ENCODE data around the gene CXCL9.
"Not testable (repeated sequence)": the region's sequence is repeated elsewhere in the genome, so short reads cannot be mapped to it uniquely, and the experiment has no call there.

The CXCL9 gene

DNA sequence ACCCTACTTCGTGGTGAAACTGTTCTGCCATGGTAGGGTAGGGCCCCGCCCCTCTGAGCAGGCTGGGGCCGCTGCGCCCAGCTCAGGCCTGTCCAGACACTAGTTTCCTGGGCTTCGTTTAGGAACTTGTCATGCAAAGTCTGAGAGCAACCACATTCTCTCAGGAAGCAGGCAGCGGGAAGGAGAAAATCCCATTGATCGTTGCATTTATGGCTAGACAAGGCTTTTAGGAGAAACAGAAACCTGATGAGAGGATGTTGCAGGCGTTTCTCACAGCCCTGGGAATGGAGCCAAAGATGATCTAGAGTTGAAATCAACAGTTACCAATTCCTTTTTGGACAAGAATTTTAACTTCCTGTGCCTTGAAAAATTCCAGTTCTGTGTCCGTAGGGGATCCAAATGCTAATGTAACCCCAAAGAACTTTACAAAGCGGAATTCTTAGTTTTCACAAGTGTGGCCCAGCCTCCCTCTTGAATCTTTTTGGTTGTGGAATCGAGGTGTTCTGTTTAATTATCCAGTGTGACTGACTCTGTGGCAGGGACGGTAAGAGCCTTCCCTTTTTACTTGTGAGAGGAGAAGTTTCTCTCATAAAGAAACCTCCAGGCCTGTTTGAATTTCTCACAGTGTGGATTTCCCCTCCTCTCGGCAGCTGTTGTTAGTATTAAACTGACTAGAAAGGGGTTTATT is 4.5 kb upstream of the CXCL9 start:
- DNase-seq (ENCODE audit: low spot score), result peak; percentile 43

DNA sequence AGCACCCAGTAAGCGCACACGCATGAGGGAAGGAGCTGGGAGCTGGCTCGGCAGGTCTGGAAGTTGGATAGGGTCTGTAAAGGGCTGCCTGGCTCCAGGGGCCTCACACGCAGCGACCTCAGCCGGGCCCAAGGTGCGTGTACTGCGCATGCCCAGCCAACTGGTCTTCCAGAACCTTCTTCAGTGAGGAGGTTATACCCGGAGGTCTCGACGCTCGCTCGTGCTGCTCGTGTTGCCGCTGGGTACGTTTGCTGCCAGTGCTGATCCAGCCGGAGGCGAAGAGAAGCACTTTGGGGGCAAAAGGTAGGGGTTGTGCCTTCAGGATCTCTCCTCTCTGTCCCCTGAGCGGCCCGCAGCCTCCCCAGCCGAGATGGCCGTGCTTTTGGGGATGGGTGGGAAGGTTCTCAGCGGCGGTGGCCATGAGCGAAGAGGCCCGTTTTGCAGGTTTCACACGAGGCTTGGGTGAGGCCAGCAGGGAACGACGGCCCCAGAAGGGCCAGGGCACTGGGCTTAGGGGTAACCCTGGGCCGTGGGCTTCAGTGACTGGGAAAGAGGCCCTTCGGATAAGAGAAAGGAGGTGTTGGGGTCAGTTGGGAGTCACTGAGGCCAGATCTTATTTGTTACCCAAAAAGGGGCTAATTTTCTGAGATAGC is 3.8 kb upstream of the CXCL9 start:
- DNase-seq (ENCODE audit: low spot score), result no peak

DNA sequence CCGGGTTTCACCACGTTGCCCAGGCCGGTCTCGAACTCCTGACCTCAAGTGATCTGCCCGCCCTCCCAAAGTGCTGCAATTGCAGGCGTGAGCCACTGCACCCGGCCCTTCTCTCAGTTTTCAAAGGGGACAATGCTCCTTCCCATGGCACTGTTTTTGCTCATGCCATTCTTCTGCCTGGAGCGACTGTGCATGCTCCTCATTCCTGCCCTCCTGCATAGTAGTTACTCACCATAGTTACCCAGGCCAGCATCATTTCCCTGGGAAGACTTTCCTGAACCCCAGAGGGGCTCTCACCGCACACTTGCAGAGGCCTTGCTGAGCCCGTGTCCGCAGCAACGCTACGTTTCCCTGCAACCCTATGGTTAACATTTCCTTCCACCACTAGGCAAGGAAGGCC is 3.3 kb upstream of the CXCL9 start:
- no peak for DNase-seq (ENCODE audit: low spot score)

DNA sequence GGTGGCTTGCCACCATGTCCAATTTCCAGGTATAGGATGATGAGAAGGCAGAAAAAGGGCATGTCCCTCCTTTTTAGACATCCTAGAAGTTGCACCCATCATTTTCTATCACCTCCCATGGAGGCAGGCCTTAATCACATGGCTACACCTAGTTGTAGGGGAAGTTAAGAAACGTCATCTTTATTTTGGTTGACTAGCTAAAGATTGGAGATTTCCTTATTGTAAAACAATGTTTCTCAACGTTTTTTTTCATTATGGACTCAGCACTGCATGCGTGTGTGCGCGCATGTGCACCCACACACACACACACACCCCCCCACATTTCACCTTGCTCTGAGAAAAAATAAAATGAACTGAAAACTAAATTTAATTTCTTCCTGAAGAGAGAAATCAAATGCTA is 2.0 kb upstream of the CXCL9 start:
- no peak for DNase-seq (ENCODE audit: low spot score)

DNA sequence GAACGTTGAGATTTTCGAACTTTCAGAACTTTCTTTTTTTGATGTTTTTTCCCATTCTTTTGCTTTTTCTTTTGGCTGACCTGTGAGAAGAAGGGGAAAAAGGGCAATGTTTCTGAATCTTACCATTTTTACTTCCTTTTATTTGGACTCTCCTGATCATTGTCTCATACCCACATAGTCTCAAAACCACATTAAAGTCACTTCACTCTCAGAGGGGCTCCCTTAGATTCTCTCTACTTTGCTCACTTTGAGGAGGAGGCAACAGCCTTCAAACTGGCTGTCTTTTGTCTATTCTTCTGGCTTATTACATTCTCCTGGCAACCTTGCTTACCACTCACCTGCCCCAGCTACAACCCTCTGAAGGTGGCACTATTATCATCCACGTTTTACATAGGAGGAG is 3.7 kb downstream of the CXCL9 start:
- no peak for DNase-seq (ENCODE audit: low spot score)

DNA sequence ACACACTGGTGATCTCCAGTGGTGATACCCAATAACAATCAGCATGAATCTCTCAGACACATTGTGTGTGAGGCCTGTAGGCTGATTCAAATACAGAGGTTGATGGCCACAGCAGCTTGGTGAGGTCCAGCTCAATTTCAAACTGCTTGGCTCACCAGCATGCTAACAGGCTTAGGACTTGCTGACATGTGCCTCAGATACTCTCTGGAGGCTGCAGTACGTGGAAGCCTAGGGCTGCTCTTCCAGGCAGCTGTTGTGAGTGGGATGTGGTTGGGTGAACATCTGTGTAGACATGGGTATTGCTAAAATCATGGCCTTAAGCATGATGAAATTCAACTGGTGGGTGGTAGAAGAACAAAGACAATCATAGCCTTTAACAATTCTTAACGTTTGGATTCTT is 4.3 kb downstream of the CXCL9 start:
- DNase-seq (ENCODE audit: low spot score), result no peak

DNA sequence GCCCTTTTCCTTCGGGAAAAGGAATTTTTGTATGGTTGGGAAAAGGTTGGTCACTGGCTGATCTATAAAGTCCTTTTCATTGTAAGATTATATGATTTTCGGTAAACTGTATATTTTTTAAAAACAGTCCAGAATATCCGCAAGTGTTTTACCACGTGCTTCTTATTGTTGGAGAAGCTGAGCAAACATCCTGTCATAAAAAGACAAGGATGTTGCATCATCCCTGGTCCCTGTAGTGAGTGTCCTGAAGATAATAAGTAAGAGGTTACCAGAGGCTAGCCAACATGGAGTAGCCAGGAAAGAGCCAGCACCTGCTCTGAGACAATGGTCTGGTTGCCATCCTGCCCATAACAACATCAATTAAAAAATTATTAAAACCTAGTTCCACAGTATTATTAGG is 5.1 kb downstream of the CXCL9 start:
- no peak for DNase-seq (ENCODE audit: low spot score)

DNA sequence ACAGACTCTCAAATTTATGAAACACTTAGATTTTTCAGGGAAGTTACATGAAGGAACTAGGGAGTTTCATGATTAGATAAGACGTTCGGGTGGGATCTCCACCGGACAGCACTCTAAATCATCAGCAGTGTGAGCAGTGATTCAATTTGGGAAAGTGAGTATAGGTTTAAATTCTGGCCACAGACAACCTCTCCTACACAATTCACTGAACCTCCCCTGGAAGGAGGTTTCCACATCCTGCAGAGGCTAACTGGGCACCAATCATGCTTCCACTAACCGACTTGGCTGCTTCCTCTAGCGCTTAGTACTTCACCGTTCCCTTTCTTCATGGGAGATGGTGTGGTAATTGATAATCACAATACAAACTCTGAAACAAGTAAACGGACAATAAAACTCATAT is 5.6 kb downstream of the CXCL9 start:
- DNase-seq (ENCODE audit: low spot score), result no peak

DNA sequence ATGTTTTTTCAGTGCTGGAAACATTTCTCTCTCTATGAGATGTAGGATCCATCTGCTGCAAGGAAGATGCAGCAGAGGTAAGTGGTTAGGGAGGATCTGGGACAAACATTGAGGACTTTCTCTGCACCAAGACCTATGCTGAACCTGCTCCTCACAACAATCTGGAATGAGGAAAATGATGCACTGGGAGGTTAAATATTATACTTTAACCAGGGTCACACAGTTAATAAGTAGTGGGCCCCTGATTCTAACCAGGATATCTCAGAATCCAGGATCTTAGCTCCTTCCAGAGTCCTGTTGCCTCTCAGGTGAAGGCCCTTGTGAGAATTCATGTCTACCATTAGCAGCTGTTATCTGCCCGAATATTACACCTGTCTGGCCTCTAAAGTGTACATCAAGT is 7.0 kb downstream of the CXCL9 start:
- no peak for DNase-seq (ENCODE audit: low spot score)

DNA sequence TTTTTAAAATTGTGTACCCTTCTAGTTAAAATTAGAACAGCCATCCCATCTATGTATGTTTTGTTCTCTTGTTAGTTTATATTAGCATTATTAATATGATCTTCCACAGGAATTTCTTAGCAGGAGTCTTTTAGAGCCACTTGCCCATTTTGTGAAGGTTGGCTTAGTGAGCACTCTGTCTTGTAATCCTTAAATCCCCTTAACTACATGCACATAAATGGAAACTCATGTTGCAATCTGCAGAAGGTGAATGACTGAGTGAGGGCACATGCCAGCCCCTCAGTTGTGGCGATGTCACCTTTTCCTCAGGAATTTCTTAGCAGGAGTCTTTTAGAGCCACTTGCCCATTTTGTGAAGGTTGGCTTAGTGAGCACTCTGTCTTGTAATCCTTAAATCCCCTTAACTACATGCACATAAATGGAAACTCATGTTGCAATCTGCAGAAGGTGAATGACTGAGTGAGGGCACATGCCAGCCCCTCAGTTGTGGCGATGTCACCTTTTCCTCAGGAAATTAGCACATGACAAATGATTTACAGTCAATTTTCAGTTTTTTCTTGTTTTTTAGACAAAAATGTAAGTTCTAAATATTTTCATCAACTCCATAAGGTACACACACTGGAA is 8.7 kb downstream of the CXCL9 start:
- not testable (repeated sequence) for DNase-seq (ENCODE audit: low spot score)

DNA sequence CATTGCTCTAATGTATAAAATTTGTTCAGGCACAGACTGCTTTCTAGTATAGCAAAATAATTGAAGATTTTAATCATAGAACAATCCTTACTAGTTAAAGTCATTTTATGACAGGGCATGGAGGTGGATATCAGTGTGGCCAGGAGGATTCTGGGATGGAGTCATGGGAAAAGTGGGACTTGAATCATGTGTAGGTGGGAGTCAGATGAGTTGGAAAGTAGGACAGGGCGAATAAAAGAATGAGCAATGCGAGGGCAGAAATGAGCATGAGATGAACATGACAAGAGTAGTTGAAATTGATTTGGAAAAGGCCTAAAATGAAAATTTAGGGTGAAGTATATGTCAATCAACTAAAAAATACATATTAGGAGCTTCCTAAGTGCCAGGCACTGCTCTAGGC is 9.4 kb downstream of the CXCL9 start:
- DNase-seq (ENCODE audit: low spot score), result no peak

DNA sequence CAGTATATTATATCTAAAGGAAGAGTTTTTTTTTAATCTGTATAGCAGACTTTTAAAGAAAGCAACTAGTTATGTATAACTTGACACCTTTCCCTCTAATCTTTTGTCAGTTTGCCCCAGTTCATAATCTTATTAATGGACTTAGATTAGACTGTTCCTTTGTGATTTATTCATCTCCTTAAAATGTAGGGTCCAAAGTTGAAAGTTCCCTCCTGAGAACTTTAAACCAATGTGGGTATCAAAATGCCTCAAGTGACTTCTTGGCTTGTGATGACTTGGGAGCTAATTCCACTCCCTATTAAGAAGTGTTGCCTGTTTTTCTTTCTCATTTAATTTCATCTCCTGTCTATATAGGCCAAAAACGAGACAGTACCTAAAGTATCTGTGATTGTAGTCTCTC is 10.2 kb downstream of the CXCL9 start:
- no peak for DNase-seq (ENCODE audit: low spot score)

DNA sequence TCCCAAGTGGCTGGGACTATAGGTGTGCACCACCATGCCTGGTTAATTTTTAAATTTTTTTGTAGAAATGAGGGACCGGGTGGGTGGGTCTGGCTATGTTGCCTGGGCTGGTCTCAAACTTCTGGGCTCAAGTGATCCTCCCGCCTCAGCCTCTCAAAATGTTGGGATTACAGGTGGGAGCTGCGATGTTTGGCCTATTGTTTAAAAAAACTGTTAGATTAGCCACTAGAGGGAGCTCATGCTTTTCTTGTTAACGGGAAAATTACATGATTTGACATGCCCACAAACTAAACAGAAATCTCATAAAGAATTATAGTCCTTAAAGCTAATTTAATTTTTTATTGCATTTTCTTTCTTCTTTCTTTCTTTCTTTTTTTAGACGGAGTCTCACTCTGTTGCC is 11.6 kb downstream of the CXCL9 start:
- DNase-seq (ENCODE audit: low spot score), result peak; percentile 76

DNA sequence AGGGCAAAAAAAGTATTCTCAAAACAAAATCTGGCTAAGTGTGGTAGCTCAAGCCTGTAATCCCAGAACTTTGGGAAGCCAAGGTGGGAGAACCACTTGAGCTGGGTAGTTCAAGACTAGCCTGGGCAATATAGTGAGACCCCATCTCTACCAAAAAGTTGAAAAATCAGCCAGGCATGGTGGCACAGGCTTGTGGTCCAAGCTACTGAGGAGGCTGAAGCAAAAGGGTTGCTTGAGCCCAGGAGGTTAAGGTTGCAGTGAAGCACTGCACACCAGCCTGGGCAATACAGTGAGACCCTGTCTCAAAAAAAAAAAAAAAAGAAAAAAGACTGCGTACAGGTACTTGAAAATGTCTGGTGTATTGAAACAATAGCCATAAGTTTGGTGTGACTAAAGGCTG is 14.8 kb downstream of the CXCL9 start:
- DNase-seq (ENCODE audit: low spot score), result no peak

DNA sequence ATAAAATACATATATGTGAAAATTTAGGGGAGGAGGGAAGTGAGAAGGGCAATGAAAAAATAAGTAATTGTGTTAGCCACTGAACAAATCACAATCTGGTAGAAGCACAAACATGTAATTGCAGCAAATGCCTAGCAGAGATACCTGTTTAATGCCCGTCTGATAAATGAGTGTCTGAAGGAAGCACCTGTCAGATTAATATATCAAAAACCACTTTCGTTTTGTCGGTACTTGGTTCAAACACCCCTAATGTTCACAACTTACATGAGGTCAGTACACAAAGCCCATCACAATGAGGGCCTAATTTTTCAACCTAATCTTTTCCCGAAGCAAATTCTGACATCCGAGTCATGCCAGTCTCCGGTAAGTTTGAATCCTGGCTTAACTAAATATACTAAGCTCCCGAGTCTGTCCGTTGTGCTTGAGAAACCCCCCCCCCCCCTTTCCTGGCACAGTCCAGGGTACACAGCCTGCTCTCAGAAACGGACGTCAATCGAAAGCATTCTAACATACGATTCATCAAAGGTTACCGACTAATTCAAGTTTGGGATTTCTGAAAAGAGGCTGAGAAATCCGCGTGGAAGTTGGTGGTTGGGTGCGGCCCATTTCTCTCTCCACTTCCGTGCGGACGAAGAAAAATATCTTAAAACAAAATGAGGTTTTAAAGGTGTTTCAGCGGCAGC is 17.3 kb downstream of the CXCL9 start:
- DNase-seq (ENCODE audit: low spot score), result no peak

DNA sequence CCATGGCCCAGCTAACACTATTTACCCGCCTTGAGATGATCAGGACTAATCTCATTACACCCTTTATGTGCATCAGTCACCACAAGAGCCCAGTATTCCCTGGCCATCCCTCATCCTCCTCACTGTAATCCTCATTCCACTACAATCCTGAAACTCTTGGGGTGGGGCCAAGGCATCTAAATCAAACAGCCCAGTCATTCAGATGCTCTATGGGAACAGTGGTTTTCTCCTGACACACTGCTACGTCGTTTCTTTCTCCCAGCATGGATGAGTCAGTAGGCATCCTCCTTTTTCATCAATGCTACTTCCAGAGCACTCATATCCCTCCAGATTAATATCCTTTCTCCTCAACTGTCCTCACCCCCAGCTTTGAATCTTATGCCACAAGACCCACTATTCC is 22.2 kb downstream of the CXCL9 start:
- DNase-seq (ENCODE audit: low spot score), result no peak

DNA sequence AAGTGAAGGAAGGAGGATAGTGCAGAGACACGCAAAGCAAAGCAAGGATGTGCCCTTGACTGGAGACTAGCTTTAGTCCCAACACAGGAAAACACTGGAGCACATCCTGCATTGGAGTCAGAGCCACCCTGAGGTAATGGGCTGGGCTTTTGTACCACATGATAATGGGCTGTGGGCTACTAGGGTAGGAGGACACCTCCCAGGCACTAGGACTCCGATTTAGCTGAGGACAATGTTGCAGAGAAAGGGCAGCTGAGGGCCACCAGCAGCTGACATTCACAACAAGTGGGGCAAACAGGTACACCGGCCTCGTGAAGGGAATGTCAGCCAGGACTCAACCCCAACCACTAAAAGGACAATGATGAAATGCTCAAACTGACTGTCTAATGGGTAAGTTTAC is 26.7 kb downstream of the CXCL9 start:
- DNase-seq (ENCODE audit: low spot score), result no peak

DNA sequence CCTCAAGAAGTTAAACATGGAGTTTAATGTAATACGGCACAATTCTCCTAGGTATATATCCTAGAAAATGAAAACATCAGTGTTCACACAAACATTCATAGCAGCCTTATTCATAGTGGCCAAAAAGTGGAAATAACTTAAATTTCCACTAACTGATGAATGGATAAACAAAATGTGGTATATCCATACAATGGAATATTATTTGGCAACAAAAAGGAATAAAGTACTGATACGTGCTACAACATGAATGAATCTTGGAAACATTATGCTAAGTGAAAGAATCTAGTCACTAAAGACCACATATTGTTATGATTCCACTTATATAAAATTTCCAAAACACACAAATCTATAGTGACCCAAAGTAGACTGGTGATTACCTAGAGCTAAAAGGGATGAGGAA is 31.1 kb downstream of the CXCL9 start:
- no peak for DNase-seq (ENCODE audit: low spot score)

DNA sequence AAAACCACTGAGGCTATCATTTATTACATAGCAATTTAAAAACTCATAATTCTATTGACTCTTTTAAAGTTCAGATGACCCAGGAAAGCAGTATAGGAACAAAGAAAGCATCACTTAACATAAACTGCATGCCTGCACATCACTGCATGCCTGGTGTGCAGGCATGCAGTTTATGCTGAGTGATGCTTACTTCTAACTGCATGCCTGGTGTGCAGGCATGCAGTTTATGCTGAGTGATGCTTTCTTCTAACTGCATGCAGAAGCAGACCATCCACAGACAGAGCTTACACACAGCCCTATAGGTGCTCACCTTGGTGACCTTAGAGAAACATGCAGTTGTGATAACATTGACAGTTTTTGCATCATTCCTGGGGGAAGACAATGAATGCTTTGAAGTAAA is 33.5 kb downstream of the CXCL9 start:
- no peak for DNase-seq (ENCODE audit: low spot score)

DNA sequence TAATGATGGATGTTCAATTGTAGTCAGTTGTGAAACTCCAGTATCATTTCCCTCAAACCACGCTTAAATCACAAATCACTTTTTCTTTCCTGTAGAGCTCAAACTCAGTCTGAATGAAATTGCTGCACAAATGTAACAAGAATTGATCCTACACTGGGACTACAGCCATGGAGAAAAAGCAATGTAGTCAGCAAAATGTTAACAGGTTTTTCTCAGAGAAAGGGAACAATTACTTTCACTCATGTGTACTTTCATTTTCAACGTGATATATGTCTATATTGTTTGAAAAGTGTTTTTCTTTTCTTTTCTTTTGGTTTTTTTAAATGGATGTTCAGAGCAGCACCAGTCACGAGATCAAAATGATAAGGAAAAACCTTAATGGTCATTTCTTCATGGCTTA is 39.2 kb downstream of the CXCL9 start:
- no peak for DNase-seq (ENCODE audit: low spot score)

DNA sequence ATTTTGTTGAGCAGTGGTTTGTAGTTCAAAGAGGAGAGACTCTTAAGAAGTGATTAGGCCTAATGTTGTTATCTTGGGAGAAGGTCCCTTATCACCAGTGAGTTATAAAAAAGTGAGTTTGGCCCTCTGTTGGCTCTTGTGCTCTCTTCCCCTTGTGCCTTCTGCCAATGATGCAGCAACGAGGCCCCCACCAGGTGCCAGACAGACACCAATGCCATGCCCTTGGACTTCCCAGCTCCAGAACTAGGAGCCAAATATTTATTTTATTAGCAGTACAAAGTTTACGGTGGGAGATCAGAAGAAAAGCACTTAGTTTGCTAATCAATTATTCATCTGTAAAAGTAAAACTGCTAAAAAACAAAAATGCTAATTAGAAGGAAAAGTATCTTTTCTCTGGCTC is 43.8 kb downstream of the CXCL9 start:
- no peak for DNase-seq (ENCODE audit: low spot score)

DNA sequence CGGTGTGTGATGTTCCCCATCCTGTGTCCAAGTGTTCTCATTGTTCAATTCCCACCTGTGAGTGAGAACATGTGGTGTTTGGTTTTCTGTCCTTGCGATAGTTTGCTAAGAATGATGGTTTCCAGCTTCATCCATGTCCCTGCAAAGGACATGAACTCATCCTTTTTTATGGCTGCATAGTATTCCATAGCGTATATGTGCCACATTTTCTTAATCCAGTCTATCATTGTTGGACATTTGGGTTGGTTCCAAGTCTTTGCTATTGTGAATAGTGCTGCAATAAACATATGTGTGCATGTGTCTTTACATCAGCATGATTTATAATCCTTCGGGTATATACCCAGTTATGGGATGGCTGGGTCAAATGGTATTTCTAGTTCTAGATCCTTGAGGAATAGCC is 45.2 kb downstream of the CXCL9 start:
- not testable (repeated sequence) for DNase-seq (ENCODE audit: low spot score)

DNA sequence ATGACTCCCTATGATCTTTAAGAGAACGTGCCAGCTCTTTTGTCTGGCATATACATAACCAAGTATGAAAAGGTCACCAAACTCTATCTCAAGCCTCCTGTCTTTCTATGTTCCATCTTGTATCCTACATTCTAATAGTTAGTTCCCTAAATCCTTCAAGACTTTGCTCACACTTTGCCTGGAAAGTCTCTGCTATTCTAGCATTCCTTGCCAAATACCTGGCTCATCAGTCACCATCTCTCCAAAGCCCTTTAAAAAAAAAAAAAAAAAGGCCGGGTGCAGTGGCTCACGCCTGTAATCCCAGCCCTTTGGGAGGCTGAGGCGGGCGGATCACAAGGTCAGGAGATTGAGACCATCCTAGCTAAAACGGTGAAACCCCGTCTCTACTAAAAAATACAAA is 48.8 kb downstream of the CXCL9 start:
- DNase-seq (ENCODE audit: low spot score), result not testable (repeated sequence)

Measured in pons (tissue), 1 donor.